IPS-NIHi11 (cell line): ENCODE data around the gene ACVR1B.

Source experiments
- DNase-seq: peaks from one replicate; pipeline ENCODE4 v3.0.0; 2012; ENCODE audit warnings: mixed read lengths, low spot score

Gene ACVR1B

DNA sequence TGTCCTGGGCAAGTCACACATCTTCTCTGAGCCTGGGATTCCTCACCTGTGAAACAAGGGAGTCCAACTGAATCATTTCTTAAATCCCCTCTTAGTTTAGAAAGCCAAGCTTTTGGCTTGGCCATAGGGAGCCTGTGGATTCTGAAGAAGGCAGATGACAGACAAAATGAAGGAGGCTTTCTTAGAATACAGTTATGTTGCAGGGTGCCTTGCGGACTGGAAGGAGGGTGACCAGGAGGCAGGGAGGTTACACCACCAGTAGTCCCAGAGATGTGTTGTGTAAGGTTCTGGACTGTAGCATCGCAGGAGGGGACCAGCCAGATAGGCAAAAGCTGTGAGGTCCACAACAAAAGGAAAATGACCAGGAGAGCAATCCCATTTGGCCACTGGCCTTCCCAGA, 8.2 kb upstream of the ACVR1B start:
- DNase-seq, result no peak

DNA sequence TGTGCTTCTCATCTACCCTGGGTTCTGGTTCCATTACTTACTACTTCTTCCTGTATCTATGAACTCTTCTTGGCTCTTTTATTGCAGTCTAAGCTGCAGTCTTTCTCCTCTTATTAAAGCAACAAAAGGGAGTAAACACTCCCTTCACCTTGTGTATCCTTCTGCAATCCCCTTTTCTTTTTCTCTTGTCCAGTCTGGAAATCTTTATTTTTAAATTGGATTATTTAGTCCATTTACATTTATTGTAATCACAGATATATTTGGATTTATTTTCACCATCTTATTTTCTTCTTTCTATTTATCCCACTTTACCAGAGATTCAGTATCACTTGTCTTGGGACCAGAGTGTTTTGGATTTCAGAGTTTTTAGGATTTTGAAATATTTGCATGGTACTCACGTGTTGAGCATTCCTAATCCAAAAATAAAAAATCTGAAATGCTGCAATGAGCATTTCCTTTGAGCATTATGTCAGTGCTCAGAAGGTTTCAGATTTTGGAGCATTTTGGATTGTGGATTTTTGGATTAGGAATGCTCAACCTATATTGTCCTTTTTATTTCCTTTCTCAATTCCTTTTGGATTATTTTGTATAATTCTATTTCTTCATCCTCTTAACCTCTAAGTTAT, 6.8 kb upstream of the ACVR1B start:
- no peak for DNase-seq

DNA sequence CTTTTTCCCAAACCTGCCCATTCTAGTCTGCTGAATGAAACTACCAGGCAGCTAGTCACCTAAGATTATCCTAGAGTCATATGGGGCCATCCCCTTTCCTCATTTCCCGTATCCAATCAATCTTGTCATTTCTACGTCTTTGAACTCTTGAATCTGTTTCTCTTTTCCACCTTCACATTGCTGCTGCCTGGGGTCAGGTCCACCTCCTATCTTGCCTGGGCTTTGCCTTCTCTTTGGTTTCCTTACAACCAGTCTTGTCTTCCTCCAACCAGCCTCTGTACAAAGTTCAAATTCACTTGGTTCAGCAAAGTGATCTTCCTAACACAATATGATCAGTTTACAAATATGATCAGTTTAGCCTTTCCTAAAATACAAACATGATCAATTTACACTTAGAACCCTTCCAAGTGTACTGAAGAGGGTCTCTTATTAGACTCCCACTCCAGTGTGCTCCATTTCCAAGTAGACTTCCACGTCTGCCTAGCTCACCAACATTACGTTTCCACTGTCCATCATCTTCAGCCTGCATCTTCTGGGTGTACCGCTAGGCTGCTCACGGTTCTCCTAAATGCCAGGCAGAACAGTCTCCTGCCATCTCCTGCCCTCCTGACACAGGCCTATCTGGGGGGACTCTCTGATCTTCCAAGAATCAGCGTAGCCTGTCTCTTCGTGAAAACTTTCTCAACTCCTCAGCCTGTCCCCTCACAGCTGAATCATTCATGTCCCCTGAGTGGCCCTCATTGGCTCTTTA, 4.1 kb upstream of the ACVR1B start:
- no peak for DNase-seq

GRCh38 chr12:51948066-51948465, 3.4 kb upstream of the ACVR1B start:
- no peak for DNase-seq

DNA sequence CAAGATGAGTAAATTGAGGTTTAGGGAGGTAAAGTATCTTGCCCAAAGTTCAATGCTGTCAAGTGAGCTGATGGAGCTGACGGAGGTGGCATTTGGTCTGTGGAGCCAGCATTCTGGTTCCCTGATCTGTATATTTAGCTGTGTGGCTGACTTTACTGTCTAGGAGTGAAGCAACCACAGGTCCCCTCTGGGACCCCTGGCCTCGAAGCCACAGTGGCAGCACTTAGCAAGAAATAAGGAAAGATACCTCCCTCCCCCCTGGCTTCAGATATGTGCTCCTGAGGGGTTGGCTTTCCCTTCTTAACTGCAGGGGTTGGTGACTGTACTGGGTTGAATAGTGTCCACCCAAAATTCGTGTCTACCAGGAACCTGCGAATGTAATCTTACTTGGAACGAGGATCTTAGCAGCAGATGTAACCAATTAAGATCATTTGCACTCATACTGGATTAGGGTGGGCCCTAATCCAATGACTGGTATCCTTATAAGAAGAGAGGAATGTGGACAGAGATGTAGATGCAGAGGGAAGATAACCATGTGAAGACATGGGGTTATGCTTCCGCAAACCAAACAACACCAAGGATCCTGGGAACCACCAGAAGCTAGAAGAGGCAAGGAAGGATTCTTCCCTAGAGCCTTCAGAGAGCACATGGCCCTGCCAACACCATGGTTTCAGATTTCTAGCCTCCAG, 2.0 kb upstream of the ACVR1B start:
- no peak for DNase-seq

GRCh38 chr12:51950682-51951198, 759 bp upstream of the ACVR1B start:
- no peak for DNase-seq

- peak; percentile 34 for DNase-seq
Observed at GRCh38 chr12:51951843-51952722, 584 bp downstream of the ACVR1B start.

- no peak for DNase-seq
Observed at GRCh38 chr12:51953089-51953488, 1.6 kb downstream of the ACVR1B start.

DNA sequence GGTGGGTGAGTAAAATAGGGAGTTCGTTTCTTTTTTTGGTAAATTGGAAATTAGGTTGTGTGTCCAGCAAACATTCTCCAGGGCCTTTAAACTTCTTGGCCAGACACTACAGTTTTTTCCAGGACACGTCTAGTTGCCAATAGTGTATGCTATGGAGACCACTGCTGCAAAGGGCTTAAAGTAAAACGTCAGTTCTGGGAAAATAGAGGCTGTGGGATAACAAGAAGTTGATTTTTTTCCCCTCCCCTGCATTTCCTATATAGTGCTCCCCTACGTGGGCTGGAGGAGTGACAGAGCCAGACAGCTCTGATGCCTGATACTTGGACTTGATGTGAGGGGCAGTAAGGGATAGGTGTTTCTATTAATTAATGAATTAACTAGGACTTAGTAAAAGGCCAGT, 2.4 kb downstream of the ACVR1B start:
- no peak for DNase-seq

- no peak for DNase-seq
Observed at GRCh38 chr12:51954561-51955361, 3.3 kb downstream of the ACVR1B start.

DNA sequence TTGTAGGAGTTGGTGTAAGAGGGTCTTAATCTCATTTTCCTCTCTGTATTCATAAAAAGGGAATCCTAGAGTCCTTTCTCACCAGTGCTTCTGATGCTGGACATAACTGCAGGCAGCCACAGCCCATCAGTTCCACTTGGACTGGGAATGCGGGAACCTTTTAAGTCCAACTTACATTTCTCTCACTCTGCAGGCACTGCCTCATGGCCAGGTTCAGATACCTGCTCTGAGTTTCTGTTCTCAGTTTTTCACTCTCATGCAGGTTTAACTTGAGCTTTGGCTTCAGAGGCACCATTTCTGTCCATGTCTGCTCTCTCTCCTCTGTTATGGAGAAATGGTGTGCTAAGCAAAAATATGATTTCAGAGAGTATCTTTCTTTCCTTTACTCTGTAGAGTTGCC, 4.2 kb downstream of the ACVR1B start:
- DNase-seq, result no peak

GRCh38 chr12:51958542-51958941, 7.0 kb downstream of the ACVR1B start:
- no peak for DNase-seq

DNA sequence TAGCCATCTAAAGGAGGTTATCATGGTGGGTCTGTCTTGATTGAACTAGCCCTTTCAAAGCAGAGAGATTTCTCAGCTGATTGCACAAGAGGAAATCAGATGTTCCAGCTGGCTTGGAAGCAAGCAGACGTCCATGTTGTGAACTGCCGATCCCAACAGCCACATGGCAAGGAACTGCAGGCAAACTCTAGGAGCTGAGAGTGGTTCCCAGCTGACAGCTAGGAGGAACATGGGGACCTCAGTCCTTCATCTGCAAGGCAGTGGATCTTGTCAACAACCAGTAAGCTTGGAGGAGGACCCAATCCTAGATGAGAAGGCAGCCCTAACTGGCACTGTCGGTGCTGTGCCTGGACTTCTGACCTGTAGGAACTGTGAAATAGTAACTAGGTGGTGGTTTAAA, 7.7 kb downstream of the ACVR1B start:
- DNase-seq, result no peak

DNA sequence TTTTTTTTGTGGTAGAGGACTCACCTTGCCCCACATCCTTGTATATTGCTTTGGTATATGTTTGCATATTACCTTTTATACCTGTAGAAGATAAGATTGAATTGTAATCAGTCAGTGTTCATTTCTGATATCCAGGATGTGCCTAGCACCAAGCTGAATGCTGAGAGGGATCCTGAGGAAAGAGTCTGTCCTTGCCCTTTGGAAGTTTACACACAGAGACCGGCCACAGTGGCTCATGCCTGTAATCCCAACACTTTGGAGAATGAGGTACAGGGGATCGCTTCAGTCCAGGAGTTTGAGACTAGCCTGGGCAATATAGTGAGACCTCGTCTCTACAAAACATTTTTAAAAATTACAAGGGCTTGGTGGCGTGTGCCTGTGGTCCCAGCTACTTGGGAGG, 8.4 kb downstream of the ACVR1B start:
- no peak for DNase-seq

DNA sequence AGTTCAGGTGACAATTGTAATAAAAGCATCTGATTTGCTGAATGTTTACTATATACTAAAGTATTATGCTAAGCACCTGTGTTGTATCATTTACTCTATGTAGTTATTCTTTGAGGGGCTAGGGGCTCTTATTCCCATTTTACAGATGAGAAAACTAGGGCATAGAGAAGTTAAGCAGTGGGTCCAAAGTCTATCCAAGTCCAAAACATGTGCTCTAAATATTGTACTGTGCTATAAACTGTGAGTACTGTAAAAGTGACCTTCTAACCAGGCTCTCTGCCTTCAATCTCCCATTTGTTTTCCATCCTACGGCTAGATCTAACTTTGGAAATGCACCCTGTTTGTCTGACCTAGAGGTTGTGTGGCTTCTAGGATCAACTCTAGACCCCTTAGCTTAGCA, 9.0 kb downstream of the ACVR1B start:
- no peak for DNase-seq

DNA sequence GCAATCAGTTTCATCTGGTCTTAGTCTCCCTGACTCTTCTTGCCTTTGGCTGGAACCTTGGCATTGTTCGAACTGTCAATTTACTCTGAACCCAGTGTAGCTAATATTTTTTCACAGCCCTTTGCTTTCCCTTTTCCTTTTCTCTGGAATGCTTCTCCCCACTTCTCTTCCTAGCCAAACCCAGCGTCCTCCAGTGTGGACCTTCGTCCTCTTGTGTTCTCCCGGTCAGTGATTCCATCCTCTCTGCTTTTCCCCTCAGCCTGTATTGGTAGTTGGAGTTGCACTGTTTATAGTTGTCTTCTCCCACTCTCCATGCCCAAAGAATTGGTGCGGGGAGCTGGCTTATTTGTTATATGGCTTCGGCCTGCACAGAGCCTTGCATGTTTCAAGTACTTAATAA, 9.4 kb downstream of the ACVR1B start:
- DNase-seq, result no peak

DNA sequence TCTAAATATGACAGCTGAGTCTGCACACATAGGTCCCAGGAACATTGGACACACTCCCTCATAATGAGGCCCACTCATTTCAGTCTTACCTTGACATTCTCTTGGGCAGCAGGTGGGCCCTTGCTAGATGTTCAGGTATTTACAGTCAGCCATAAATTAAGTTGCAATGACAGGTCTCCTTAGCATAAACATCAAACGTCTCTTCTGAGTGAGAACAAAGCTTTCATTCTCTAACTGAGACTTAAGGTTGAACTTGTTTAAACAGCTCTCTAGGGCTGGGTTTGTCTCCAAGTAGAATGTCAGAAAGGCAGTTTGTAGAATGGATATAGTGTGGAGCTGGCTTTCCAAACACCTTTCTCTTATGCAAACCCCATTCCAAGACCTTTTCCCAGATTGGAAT, 10.3 kb downstream of the ACVR1B start:
- DNase-seq, result peak; percentile 46

- DNase-seq, result no peak
Observed at GRCh38 chr12:51962737-51963136, 11.2 kb downstream of the ACVR1B start.

GRCh38 chr12:51963477-51963876, 12.0 kb downstream of the ACVR1B start:
- DNase-seq, result no peak

DNA sequence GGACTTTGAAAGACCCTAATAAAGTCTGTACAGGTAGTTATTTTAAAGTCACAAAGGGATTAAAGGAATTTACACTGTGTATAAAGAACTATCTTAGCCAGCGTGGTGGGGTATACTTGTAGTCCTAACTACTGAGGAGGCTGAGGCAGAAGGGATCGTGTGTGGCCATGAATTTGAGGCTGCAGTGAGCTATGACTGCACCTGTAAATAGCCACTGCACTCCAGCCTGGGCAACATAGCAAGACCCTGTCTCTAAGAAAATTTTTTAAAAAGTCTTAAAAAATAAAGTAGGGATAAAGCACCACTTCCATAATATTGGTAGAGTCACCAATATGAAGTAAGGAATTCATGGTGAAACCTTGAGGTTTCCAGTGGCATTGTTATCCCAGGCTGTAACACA, 18.1 kb downstream of the ACVR1B start:
- DNase-seq, result no peak

DNA sequence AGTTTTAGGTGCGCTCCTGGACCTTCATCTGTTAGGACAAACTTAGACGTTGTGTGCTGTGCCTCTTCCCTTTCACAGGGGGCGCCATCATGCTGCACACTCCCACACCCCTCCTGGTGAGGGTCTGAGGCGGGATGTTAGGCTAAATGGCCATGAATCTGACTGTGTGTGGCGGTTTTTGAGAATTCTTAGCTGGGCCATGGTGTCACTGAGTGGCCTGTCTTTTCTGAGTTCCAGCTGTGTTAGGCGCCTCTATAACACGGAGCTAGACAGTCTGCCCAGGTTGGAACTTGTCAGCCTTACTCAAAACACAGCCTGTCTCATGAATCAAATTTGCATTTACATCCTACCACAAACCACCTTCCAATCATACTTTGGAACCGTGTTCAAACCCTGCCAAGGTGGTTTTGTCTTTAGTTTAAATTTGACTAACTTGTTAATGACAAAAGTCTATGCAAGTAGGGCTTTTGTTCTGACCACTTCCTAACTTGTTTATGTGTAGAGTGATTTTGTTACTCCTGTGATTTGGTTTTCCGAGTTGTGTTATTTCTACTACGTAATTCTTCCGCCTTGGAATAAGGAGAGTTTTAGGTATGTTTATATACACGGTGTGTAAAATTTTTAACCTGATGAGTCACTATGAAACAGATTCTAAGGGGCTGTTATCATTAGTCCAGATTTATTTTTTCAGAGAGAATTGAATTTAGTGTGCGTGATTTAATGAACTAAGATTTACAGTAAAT, 19.6 kb downstream of the ACVR1B start:
- peak; percentile 73 for DNase-seq
